HCT116 (cell line): ENCODE results near the gene HSPB8. TPM values are rescaled to one million over a fixed set of nuclear protein-coding genes. Genes with fewer than 3 reads are reported as not detected.

Source experiments
- ATAC-seq: fragments of 200-7000 bp; cut with Tn5 transposase; 2 replicates; pipeline ENCODE4 v1.9.1; 2020; ENCODE audit warnings: mild to moderate bottlenecking, moderate library complexity
- BruUV-seq: library from RNA; stranded (reverse); fragments of 400-500 nt; replicated peaks from 2 replicates; lab custom pipeline; 2021; lab: Mats Ljungman, UMichigan
- CTCF ChIA-PET: fragments of 300-600 bp; sonication (Branson Sonifier 250); formaldehyde crosslinking; loops from one replicate; lab custom pipeline; 2021; ENCODE audit warnings: antibody characterized with exemption; lab: Charles Lee
- POLR2A ChIA-PET: fragments of 300-600, 350-600 bp; sonication (Branson Sonifier 250); formaldehyde crosslinking; loops from one replicate; lab custom pipeline; 2021; ENCODE audit warnings: antibody characterized with exemption; lab: Charles Lee
- RAD21 ChIA-PET, 2 experiments: fragments of 300-600 bp; sonication (Branson Sonifier 250); formaldehyde crosslinking; loops; one replicate each; lab custom pipeline; 2023; ENCODE audit warnings: low total read pairs in 2 of 2; ENCODE audit not compliant: uncharacterized antibody in 2 of 2, unreplicated experiment in 2 of 2, low non-redundant PET in 1 of 2; lab: Charles Lee
- DNase-seq: peaks from one replicate; pipeline ENCODE4 v3.0.0-alpha.2; 2010; ENCODE audit warnings: low read depth, low spot score
- H2AFZ ChIP-seq: fragments of 200-600 bp; shearing (Covaris generic), sonication (generic); 2 replicates; pipeline ENCODE4 v1.6.1; 2017; ENCODE audit warnings: low read depth, mixed run types, mixed read lengths, antibody characterized with exemption, low read length; ENCODE audit not compliant: poor library complexity, severe bottlenecking
- H3K27ac ChIP-seq: 2 replicates; pipeline ENCODE4 v1.5.1; 2012; ENCODE audit warnings: low read depth, low read length
- H3K27me3 ChIP-seq: fragments of 200-600 bp; sonication (generic); 2 replicates; pipeline ENCODE4 v1.6.1; 2016; ENCODE audit warnings: mixed run types, low read length, mixed read lengths; ENCODE audit not compliant: insufficient read depth
- H3K36me3 ChIP-seq, 2 experiments: fragments of 200-500 bp in 1 of 2; fragments of 200-600 bp in 1 of 2; sonication (Bioruptor generic) in 1 of 2; sonication (generic) in 1 of 2; 2 replicates each; pipeline versions ENCODE4 v1.5.1 to v1.6.1; 2014 to 2016; ENCODE audit warnings: low read length in 2 of 2, inconsistent platforms in 1 of 2, mixed read lengths in 1 of 2, mixed run types in 1 of 2; ENCODE audit not compliant: insufficient read depth in 2 of 2, control insufficient read depth in 1 of 2
- H3K4me1 ChIP-seq, 2 experiments: fragments of 200-600 bp in 1 of 2; sonication (generic) in 1 of 2; 2 replicates each; pipeline versions ENCODE4 v1.5.1 to v1.6.1; 2012 to 2017; ENCODE audit warnings: low read length in 2 of 2, inconsistent platforms in 1 of 2, mild to moderate bottlenecking in 1 of 2, mixed read lengths in 1 of 2, mixed run types in 1 of 2, moderate library complexity in 1 of 2; ENCODE audit not compliant: insufficient read depth in 2 of 2, control insufficient read depth in 1 of 2
- H3K4me2 ChIP-seq: fragments of 200-600 bp; sonication (generic); 2 replicates; pipeline ENCODE4 v1.6.1; 2017; ENCODE audit warnings: mixed run types, low read length, mixed read lengths
- H3K4me3 ChIP-seq, 2 experiments: fragments of 200-600 bp in 1 of 2; sonication (generic) in 1 of 2; replicated peaks in 1 of 2; 2 replicates each; pipeline ENCODE4 v1.5.1; 2011 to 2016; ENCODE audit warnings: low read length in 2 of 2, control low read depth in 1 of 2, low read depth in 1 of 2, mild to moderate bottlenecking in 1 of 2, mixed read lengths in 1 of 2, mixed run types in 1 of 2
- H3K79me2 ChIP-seq: fragments of 200-600 bp; sonication (generic); 2 replicates; pipeline ENCODE4 v1.6.1; 2017; ENCODE audit warnings: mild to moderate bottlenecking, mixed run types, low read length, moderate library complexity, mixed read lengths; ENCODE audit not compliant: insufficient read depth
- H3K9ac ChIP-seq: fragments of 200-600 bp; sonication (generic); 2 replicates; pipeline ENCODE4 v1.6.1; 2016; ENCODE audit warnings: low read length, mixed read lengths
- H3K9me2 ChIP-seq: fragments of 200-600 bp; sonication (generic), shearing (Covaris generic); 2 replicates; pipeline ENCODE4 v1.6.1; 2017; ENCODE audit warnings: mixed run types, mild to moderate bottlenecking, moderate library complexity; ENCODE audit not compliant: insufficient read depth
- H3K9me3 ChIP-seq, 2 experiments: fragments of 200-500 bp in 1 of 2; fragments of 200-600 bp in 1 of 2; sonication (Bioruptor generic) in 1 of 2; sonication (generic) in 1 of 2; 2 replicates each; pipeline ENCODE4 v1.6.1; 2014 to 2017; ENCODE audit warnings: low read length in 2 of 2, mixed read lengths in 2 of 2, inconsistent platforms in 1 of 2, low read depth in 1 of 2, mild to moderate bottlenecking in 1 of 2, mixed run types in 1 of 2, moderate library complexity in 1 of 2; ENCODE audit not compliant: control insufficient read depth in 1 of 2, insufficient read depth in 1 of 2
- H4K20me1 ChIP-seq: fragments of 200-600 bp; sonication (generic), shearing (Covaris generic); 2 replicates; pipeline ENCODE4 v1.6.1; 2017; ENCODE audit warnings: mixed run types, mild to moderate bottlenecking, moderate library complexity; ENCODE audit not compliant: insufficient read depth
- ATF3 ChIP-seq: IDR thresholded peaks from 2 replicates; pipeline ENCODE4 v1.6.1; 2012
- CBX3 ChIP-seq: IDR thresholded peaks from 2 replicates; pipeline ENCODE4 v1.6.1; 2012; ENCODE audit warnings: low read depth
- CEBPB ChIP-seq: IDR thresholded peaks from 2 replicates; pipeline ENCODE4 v1.6.1; 2012; ENCODE audit warnings: low read depth
- CTCF ChIP-seq, 3 experiments: fragments of 200-600 bp in 1 of 3; sonication (generic) in 1 of 3; IDR thresholded peaks in 2 of 3; conservative IDR thresholded peaks in 1 of 3; 2 replicates each; pipeline ENCODE4 v1.5.1; 2012 to 2017; ENCODE audit warnings: low read depth in 2 of 3, low read length in 2 of 3, antibody characterized with exemption in 1 of 3, borderline replicate concordance in 1 of 3, control low read depth in 1 of 3, mild to moderate bottlenecking in 1 of 3, mixed read lengths in 1 of 3, mixed run types in 1 of 3, moderate library complexity in 1 of 3; ENCODE audit not compliant: insufficient read depth in 1 of 3
- ELF1 ChIP-seq: IDR thresholded peaks from 2 replicates; pipeline ENCODE4 v1.6.1; 2012; ENCODE audit warnings: low read depth, borderline replicate concordance
- EZH2 ChIP-seq: fragments of 200-600 bp; sonication (generic); IDR thresholded peaks from 2 replicates; pipeline ENCODE4 v1.6.1; 2017; ENCODE audit warnings: antibody characterized with exemption, mixed run types
- EZH2phosphoT487 ChIP-seq: fragments of 200-600 bp; IDR thresholded peaks from 2 replicates; pipeline ENCODE4 v1.6.1; 2018; ENCODE audit warnings: antibody characterized with exemption, borderline replicate concordance
- FOSL1 ChIP-seq: IDR thresholded peaks from 2 replicates; pipeline ENCODE4 v1.6.1; 2012; ENCODE audit warnings: low read depth
- JUND ChIP-seq: IDR thresholded peaks from 2 replicates; pipeline ENCODE4 v1.6.1; 2012
- MAX ChIP-seq: IDR thresholded peaks from 2 replicates; pipeline ENCODE4 v1.6.1; 2012
- POLR2A ChIP-seq: IDR thresholded peaks from 2 replicates; pipeline ENCODE4 v1.7.0; 2011; ENCODE audit warnings: borderline replicate concordance; ENCODE audit not compliant: insufficient read depth, insufficient read length; ENCODE audit errors: extremely low read depth
- POLR2AphosphoS5 ChIP-seq: IDR thresholded peaks from 2 replicates; pipeline ENCODE4 v1.6.1; 2011; ENCODE audit warnings: mild to moderate bottlenecking, low read depth, low read length, moderate library complexity
- RAD21 ChIP-seq: IDR thresholded peaks from 2 replicates; pipeline ENCODE4 v1.6.1; 2012; ENCODE audit warnings: low read depth, mild to moderate bottlenecking
- REST ChIP-seq: IDR thresholded peaks from 2 replicates; pipeline ENCODE4 v1.6.1; 2012; ENCODE audit warnings: low read depth
- SIN3A ChIP-seq: IDR thresholded peaks from 2 replicates; pipeline ENCODE4 v1.6.1; 2012; ENCODE audit warnings: low read depth
- SP1 ChIP-seq: IDR thresholded peaks from 2 replicates; pipeline ENCODE4 v1.6.1; 2012; ENCODE audit warnings: low read depth
- SRF ChIP-seq: IDR thresholded peaks from 2 replicates; pipeline ENCODE4 v1.6.1; 2012; ENCODE audit warnings: low read depth
- TCF7L2 ChIP-seq: IDR thresholded peaks from 2 replicates; pipeline ENCODE4 v1.7.0; 2011; ENCODE audit warnings: borderline replicate concordance, inconsistent platforms; ENCODE audit not compliant: insufficient read depth, insufficient read length; ENCODE audit errors: extremely low read depth
- YY1 ChIP-seq: IDR thresholded peaks from 2 replicates; pipeline ENCODE4 v1.6.1; 2011; ENCODE audit warnings: low read length, low read depth, moderate library complexity, mild to moderate bottlenecking; ENCODE audit not compliant: insufficient replicate concordance; ENCODE audit errors: extremely low read depth
- intact Hi-C: fragments of 100-400 bp; cut with micrococcal nuclease; formaldehyde crosslinking; loops from 2 replicates; pipeline ENCODE4 v1.10.0; 2022
- total RNA-seq: library from RNA; stranded (reverse); gene quantifications from one replicate; pipeline ENCODE4 v1.2.1, GENCODE V29; 2021; ENCODE audit not compliant: unreplicated experiment

Gene HSPB8
- total RNA-seq, 1 experiment from 2014 or later = 3.5 TPM

- Histone ChIP-seq H3K27ac (no peak overlapping the region), H3K4me2 (no peak overlapping the region), H3K9me3 (no peaks in the 10 kb centered on the region)
- CTCF ChIA-PET = interaction anchor here (1.3 kb wide), 1 partner anchor 32 kb away, joined by 3 read pairs; no protein-coding TSS in a partner anchor
- no peak for DNase-seq
- TF ChIP-seq CBX3 (no peak), RAD21 (no peak), CEBPB (no peak), REST (no peak), EZH2phosphoT487 (no peak), JUND (no peak), YY1 (no peak), MAX (no peak), SP1 (no peak), ATF3 (no peak), EZH2 (no peak), SIN3A (no peak), SRF (no peak), CTCF (IDR thresholded peaks at IDR 0.05 in 2 of 3, conservative IDR thresholded peaks at IDR 0.05 in 1 of 3; ENCODE audit: borderline replicate concordance in 1 of 3, insufficient read depth in 1 of 3, low read depth in 2 of 3, low read length in 2 of 3) (no peak), POLR2A (no peak), ELF1 (no peak), POLR2AphosphoS5 (no peak), FOSL1 (no peak), TCF7L2 (no peak)
- TF ChIP-seq, all 23 proteins: peak for 0
- Histone ChIP-seq H2AFZ (no peak overlapping the region), H3K4me3 (no peak overlapping the region), H4K20me1 (no peaks in the 10 kb centered on the region), H3K36me3 (no peaks in the 10 kb centered on the region), H3K9me2 (no peaks in the 10 kb centered on the region), H3K9ac (no peak overlapping the region), H3K27me3 (no peaks in the 10 kb centered on the region), H3K4me1 (no peaks in the 10 kb centered on the region), H3K79me2 (no peaks in the 10 kb centered on the region)
- BruUV-seq = no TSS peak
- ChIA-PET RAD21 (interaction anchor here in 1 of 2 experiments (0.7 kb wide), 1 partner anchor 20 kb away, joined by 6 read pairs; no protein-coding TSS in a partner anchor), POLR2A (no interaction called here)
- intact Hi-C loops = no loop called here
- no peak for ATAC-seq
Observed at GRCh38 chr12:119202544-119202943, 23.8 kb downstream of the HSPB8 start.
